WTC11 (cell line): Measurements from ENCODE around the gene LRIG3. TPM values are rescaled to one million over a fixed set of nuclear protein-coding genes. Genes with fewer than 3 reads are reported as not detected.

Experiments used
- ATAC-seq: fragments of 200-7000 bp; cut with Tn5 transposase; 2 replicates; pipeline ENCODE4 v1.10.0; 2021; ENCODE audit warnings: mild to moderate bottlenecking, moderate library complexity
- CTCF ChIA-PET: fragments of 300-600 bp; sonication (Branson Sonifier 250); formaldehyde crosslinking; loops from one replicate; lab custom pipeline; 2021; ENCODE audit warnings: antibody characterized with exemption; lab: Charles Lee
- POLR2A ChIA-PET: fragments of 350-600 bp; sonication (Branson Sonifier 250); formaldehyde crosslinking; loops from one replicate; lab custom pipeline; 2021; ENCODE audit warnings: antibody characterized with exemption; lab: Charles Lee
- DNase-seq: peaks from one replicate; pipeline ENCODE4 v3.0.0; 2021; ENCODE audit warnings: low spot score
- H3K27ac Mint-ChIP-seq: 2 replicates; pipeline ENCODE4 v1.8.0; 2021; ENCODE audit warnings: mixed read lengths
- H3K27me3 Mint-ChIP-seq: 2 replicates; pipeline ENCODE4 v1.8.0; 2021; ENCODE audit warnings: low read depth, mild to moderate bottlenecking, moderate library complexity, mixed read lengths
- H3K36me3 Mint-ChIP-seq: 2 replicates; pipeline ENCODE4 v1.8.0; 2021; ENCODE audit warnings: mixed read lengths
- H3K4me1 Mint-ChIP-seq: 2 replicates; pipeline ENCODE4 v1.8.0; 2022; ENCODE audit warnings: mixed read lengths
- H3K4me3 Mint-ChIP-seq: 2 replicates; pipeline ENCODE4 v1.8.0; 2021; ENCODE audit warnings: mild to moderate bottlenecking, moderate library complexity, mixed read lengths
- H3K9me3 Mint-ChIP-seq: 2 replicates; pipeline ENCODE4 v1.8.0; 2021; ENCODE audit warnings: mixed read lengths
- CREB1 ChIP-seq: sonication (generic); formaldehyde crosslinking; IDR thresholded peaks from 2 replicates; pipeline ENCODE4 v1.8.0; 2023; ENCODE audit warnings: mild to moderate bottlenecking, missing genetic modification reagents
- ESRRA ChIP-seq: sonication (generic); formaldehyde crosslinking; IDR thresholded peaks from 2 replicates; pipeline ENCODE4 v1.8.1; 2022; ENCODE audit warnings: mild to moderate bottlenecking, missing genetic modification reagents, borderline replicate concordance
- FOXJ3 ChIP-seq: sonication (generic); formaldehyde crosslinking; IDR thresholded peaks from 2 replicates; pipeline ENCODE4 v1.9.0; 2021; ENCODE audit warnings: missing genetic modification reagents, mild to moderate bottlenecking, borderline replicate concordance
- GRHL2 ChIP-seq: fragments of 250-450 bp; sonication (Bioruptor Pico); IDR thresholded peaks from 2 replicates; pipeline ENCODE4 v1.8.0; 2022; ENCODE audit warnings: mild to moderate bottlenecking, moderate library complexity; ENCODE audit not compliant: insufficient replicate concordance, severe bottlenecking
- GTF2I ChIP-seq: fragments of 250-450 bp; sonication (Bioruptor Pico); conservative IDR thresholded peaks from 2 replicates; pipeline ENCODE4 v1.4.0; 2021; ENCODE audit warnings: mild to moderate bottlenecking
- KAT7 ChIP-seq: sonication (generic); formaldehyde crosslinking; IDR thresholded peaks from 2 replicates; pipeline ENCODE4 v1.8.1; 2023; ENCODE audit warnings: missing genetic modification reagents, mild to moderate bottlenecking, borderline replicate concordance
- NFATC4 ChIP-seq: fragments of 250-450 bp; sonication (Bioruptor Pico); IDR thresholded peaks from 2 replicates; pipeline ENCODE4 v1.9.0; 2021; ENCODE audit warnings: mild to moderate bottlenecking
- NFE2L1 ChIP-seq: sonication (generic); formaldehyde crosslinking; IDR thresholded peaks from 2 replicates; pipeline ENCODE4 v1.8.1; 2023; ENCODE audit warnings: missing genetic modification reagents
- NFYB ChIP-seq: sonication (generic); formaldehyde crosslinking; conservative IDR thresholded peaks from 2 replicates; pipeline ENCODE4 v1.8.0; 2022; ENCODE audit warnings: low read depth, missing genetic modification reagents
- NR1H2 ChIP-seq: sonication (generic); formaldehyde crosslinking; IDR thresholded peaks from 2 replicates; pipeline ENCODE4 v1.9.0; 2021; ENCODE audit warnings: mild to moderate bottlenecking, moderate library complexity, missing genetic modification reagents
- RELA ChIP-seq: sonication (generic); formaldehyde crosslinking; IDR thresholded peaks from 2 replicates; pipeline ENCODE4 v1.8.1; 2022; ENCODE audit warnings: missing genetic modification reagents, mild to moderate bottlenecking, borderline replicate concordance
- TEAD4 ChIP-seq: sonication (generic); formaldehyde crosslinking; IDR thresholded peaks from 2 replicates; pipeline ENCODE4 v1.8.0; 2022; ENCODE audit warnings: mild to moderate bottlenecking, missing genetic modification reagents
- TP53 ChIP-seq: sonication (generic); formaldehyde crosslinking; IDR thresholded peaks from 2 replicates; pipeline ENCODE4 v1.8.1; 2023; ENCODE audit warnings: mild to moderate bottlenecking, missing genetic modification reagents
- ZNF263 ChIP-seq: sonication (generic); formaldehyde crosslinking; IDR thresholded peaks from 2 replicates; pipeline ENCODE4 v1.8.1; 2022; ENCODE audit warnings: low read depth, mild to moderate bottlenecking, moderate library complexity, missing genetic modification reagents
- ZNF671 ChIP-seq: fragments of 250-450 bp; sonication (Bioruptor Pico); IDR thresholded peaks from 2 replicates; pipeline ENCODE4 v1.8.0; 2021; ENCODE audit warnings: mild to moderate bottlenecking
- total RNA-seq: library from RNA; stranded (reverse); gene quantifications from 3 replicates; pipeline ENCODE4 v1.2.3, GENCODE V29; 2021
- TF ChIP-seq, protein P1 (sequence below): sonication (generic); formaldehyde crosslinking; IDR thresholded peaks from 2 replicates; pipeline ENCODE4 v1.8.0; 2022; ENCODE audit warnings: mild to moderate bottlenecking, missing genetic modification reagents
- TF ChIP-seq, protein P2 (sequence below): sonication (generic); formaldehyde crosslinking; IDR thresholded peaks from 2 replicates; pipeline ENCODE4 v1.8.1; 2023; ENCODE audit warnings: mild to moderate bottlenecking, missing genetic modification reagents, moderate library complexity
- TF ChIP-seq, protein P3 (sequence below): sonication (generic); formaldehyde crosslinking; IDR thresholded peaks from 2 replicates; pipeline ENCODE4 v1.8.0; 2023; ENCODE audit warnings: missing genetic modification reagents
- TF ChIP-seq, protein P4 (sequence below): sonication (generic); formaldehyde crosslinking; IDR thresholded peaks from 2 replicates; pipeline ENCODE4 v1.8.0; 2023; ENCODE audit warnings: missing genetic modification reagents, mild to moderate bottlenecking, borderline replicate concordance
- TF ChIP-seq, protein P5 (sequence below): sonication (generic); formaldehyde crosslinking; IDR thresholded peaks from 2 replicates; pipeline ENCODE4 v1.8.0; 2022; ENCODE audit warnings: missing genetic modification reagents
- TF ChIP-seq, protein P6 (sequence below): fragments of 250-450 bp; sonication (Bioruptor Pico); IDR thresholded peaks from 2 replicates; pipeline ENCODE4 v1.9.0; 2021; ENCODE audit warnings: mild to moderate bottlenecking
- TF ChIP-seq, protein P7 (sequence below): sonication (generic); formaldehyde crosslinking; IDR thresholded peaks from 2 replicates; pipeline ENCODE4 v1.8.0; 2022; ENCODE audit warnings: mild to moderate bottlenecking, missing genetic modification reagents
- TF ChIP-seq, protein P8 (sequence below): sonication (generic); formaldehyde crosslinking; IDR thresholded peaks from 2 replicates; pipeline ENCODE4 v1.8.1; 2022; ENCODE audit warnings: mild to moderate bottlenecking, missing genetic modification reagents, moderate library complexity, borderline replicate concordance

LRIG3 gene
- total RNA-seq, 1 experiment from 2014 or later = 13.0 TPM

DNA sequence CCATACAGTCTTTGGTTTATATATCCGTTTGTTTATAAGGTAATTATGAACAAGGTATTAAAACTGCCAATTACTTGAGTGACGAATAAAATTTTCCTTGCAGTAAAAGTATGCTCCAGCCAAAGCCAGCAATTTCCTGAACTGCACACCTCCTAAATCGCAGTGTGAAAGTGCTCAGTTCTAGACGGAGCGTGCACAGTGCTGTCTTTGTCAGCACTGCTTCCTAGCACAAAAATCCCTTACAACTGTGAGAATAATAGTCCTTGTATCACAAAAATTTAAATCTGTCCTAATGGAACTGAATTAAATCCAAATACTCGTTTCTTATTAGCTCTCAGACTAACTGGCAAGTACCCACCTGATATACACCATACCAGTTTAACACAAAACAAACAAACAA, 26.3 kb downstream of the LRIG3 start (continued):
- TF ChIP-seq, protein P1, sequence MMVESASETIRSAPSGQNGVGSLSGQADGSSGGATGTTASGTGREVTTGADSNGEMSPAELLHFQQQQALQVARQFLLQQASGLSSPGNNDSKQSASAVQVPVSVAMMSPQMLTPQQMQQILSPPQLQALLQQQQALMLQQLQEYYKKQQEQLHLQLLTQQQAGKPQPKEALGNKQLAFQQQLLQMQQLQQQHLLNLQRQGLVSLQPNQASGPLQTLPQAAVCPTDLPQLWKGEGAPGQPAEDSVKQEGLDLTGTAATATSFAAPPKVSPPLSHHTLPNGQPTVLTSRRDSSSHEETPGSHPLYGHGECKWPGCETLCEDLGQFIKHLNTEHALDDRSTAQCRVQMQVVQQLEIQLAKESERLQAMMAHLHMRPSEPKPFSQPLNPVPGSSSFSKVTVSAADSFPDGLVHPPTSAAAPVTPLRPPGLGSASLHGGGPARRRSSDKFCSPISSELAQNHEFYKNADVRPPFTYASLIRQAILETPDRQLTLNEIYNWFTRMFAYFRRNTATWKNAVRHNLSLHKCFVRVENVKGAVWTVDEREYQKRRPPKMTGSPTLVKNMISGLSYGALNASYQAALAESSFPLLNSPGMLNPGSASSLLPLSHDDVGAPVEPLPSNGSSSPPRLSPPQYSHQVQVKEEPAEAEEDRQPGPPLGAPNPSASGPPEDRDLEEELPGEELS = no peak
- TF ChIP-seq TEAD4 (no peak), NFATC4 (CRISPR knock-in tag) (no peak), ZNF671 (CRISPR knock-in tag) (no peak), ESRRA (CRISPR knock-in tag) (no peak), NFYB (no peak), CREB1 (no peak), NFE2L1 (no peak), GTF2I (CRISPR knock-in tag) (no peak), ZNF263 (CRISPR knock-in tag) (no peak)
- TF ChIP-seq, protein P2, sequence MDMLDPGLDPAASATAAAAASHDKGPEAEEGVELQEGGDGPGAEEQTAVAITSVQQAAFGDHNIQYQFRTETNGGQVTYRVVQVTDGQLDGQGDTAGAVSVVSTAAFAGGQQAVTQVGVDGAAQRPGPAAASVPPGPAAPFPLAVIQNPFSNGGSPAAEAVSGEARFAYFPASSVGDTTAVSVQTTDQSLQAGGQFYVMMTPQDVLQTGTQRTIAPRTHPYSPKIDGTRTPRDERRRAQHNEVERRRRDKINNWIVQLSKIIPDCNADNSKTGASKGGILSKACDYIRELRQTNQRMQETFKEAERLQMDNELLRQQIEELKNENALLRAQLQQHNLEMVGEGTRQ (CRISPR knock-in tag) = no peak
- TF ChIP-seq, all 79 proteins: peak for 0

DNA sequence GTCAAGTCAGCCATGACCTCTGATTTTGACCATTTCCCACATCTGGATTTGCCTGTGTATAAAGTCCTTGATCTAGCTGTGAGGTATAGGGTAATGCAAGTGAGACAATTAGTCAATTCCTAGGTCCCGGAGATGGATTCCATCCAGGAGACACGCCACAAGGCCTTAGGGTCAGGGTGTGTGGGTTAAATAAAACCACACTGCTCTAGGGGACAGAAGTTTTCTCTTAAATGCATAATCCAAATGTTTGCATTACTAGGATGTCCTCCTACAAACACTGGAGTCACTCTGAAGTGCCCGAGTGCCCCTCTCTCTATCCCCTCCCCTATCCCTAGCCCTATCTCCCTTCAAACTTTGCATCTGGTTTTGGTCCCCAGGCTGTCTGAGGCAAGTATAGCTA, 26.8 kb downstream of the LRIG3 start:
- H3K4me3 Mint-ChIP-seq = no peak overlapping the region
- H3K27me3 Mint-ChIP-seq = no peaks in the 10 kb centered on the region; the same call in 1 of the 2 replicates
- ChIA-PET POLR2A (no interaction called here), CTCF (no interaction called here)
- H3K27ac Mint-ChIP-seq = no peak overlapping the region
- DNase-seq (no peak), ATAC-seq (no peak)
- H3K9me3 Mint-ChIP-seq = no peaks in the 10 kb centered on the region
- peaks cover 9% of the 10 kb centered on the region; the same call in 1 of the 2 replicates for H3K36me3 Mint-ChIP-seq
- peaks cover 28% of the 10 kb centered on the region for H3K4me1 Mint-ChIP-seq
- TF ChIP-seq, protein P3, sequence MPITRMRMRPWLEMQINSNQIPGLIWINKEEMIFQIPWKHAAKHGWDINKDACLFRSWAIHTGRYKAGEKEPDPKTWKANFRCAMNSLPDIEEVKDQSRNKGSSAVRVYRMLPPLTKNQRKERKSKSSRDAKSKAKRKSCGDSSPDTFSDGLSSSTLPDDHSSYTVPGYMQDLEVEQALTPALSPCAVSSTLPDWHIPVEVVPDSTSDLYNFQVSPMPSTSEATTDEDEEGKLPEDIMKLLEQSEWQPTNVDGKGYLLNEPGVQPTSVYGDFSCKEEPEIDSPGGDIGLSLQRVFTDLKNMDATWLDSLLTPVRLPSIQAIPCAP = no peak
- TF ChIP-seq, protein P4, sequence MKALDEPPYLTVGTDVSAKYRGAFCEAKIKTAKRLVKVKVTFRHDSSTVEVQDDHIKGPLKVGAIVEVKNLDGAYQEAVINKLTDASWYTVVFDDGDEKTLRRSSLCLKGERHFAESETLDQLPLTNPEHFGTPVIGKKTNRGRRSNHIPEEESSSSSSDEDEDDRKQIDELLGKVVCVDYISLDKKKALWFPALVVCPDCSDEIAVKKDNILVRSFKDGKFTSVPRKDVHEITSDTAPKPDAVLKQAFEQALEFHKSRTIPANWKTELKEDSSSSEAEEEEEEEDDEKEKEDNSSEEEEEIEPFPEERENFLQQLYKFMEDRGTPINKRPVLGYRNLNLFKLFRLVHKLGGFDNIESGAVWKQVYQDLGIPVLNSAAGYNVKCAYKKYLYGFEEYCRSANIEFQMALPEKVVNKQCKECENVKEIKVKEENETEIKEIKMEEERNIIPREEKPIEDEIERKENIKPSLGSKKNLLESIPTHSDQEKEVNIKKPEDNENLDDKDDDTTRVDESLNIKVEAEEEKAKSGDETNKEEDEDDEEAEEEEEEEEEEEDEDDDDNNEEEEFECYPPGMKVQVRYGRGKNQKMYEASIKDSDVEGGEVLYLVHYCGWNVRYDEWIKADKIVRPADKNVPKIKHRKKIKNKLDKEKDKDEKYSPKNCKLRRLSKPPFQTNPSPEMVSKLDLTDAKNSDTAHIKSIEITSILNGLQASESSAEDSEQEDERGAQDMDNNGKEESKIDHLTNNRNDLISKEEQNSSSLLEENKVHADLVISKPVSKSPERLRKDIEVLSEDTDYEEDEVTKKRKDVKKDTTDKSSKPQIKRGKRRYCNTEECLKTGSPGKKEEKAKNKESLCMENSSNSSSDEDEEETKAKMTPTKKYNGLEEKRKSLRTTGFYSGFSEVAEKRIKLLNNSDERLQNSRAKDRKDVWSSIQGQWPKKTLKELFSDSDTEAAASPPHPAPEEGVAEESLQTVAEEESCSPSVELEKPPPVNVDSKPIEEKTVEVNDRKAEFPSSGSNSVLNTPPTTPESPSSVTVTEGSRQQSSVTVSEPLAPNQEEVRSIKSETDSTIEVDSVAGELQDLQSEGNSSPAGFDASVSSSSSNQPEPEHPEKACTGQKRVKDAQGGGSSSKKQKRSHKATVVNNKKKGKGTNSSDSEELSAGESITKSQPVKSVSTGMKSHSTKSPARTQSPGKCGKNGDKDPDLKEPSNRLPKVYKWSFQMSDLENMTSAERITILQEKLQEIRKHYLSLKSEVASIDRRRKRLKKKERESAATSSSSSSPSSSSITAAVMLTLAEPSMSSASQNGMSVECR (CRISPR knock-in tag) = no peak
- TF ChIP-seq FOXJ3 (CRISPR knock-in tag) = no peak
- TF ChIP-seq, protein P5, sequence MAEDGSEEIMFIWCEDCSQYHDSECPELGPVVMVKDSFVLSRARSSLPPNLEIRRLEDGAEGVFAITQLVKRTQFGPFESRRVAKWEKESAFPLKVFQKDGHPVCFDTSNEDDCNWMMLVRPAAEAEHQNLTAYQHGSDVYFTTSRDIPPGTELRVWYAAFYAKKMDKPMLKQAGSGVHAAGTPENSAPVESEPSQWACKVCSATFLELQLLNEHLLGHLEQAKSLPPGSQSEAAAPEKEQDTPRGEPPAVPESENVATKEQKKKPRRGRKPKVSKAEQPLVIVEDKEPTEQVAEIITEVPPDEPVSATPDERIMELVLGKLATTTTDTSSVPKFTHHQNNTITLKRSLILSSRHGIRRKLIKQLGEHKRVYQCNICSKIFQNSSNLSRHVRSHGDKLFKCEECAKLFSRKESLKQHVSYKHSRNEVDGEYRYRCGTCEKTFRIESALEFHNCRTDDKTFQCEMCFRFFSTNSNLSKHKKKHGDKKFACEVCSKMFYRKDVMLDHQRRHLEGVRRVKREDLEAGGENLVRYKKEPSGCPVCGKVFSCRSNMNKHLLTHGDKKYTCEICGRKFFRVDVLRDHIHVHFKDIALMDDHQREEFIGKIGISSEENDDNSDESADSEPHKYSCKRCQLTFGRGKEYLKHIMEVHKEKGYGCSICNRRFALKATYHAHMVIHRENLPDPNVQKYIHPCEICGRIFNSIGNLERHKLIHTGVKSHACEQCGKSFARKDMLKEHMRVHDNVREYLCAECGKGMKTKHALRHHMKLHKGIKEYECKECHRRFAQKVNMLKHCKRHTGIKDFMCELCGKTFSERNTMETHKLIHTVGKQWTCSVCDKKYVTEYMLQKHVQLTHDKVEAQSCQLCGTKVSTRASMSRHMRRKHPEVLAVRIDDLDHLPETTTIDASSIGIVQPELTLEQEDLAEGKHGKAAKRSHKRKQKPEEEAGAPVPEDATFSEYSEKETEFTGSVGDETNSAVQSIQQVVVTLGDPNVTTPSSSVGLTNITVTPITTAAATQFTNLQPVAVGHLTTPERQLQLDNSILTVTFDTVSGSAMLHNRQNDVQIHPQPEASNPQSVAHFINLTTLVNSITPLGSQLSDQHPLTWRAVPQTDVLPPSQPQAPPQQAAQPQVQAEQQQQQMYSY = no peak
- TF ChIP-seq KAT7 = no peak
- TF ChIP-seq NR1H2 (CRISPR knock-in tag) = no peak
- TF ChIP-seq, protein P6, sequence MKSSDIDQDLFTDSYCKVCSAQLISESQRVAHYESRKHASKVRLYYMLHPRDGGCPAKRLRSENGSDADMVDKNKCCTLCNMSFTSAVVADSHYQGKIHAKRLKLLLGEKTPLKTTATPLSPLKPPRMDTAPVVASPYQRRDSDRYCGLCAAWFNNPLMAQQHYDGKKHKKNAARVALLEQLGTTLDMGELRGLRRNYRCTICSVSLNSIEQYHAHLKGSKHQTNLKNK (CRISPR knock-in tag) = no peak
- no peak for TF ChIP-seq GRHL2 (CRISPR knock-in tag)
- no peak for TF ChIP-seq TP53
- no peak for TF ChIP-seq RELA
- TF ChIP-seq, protein P7, sequence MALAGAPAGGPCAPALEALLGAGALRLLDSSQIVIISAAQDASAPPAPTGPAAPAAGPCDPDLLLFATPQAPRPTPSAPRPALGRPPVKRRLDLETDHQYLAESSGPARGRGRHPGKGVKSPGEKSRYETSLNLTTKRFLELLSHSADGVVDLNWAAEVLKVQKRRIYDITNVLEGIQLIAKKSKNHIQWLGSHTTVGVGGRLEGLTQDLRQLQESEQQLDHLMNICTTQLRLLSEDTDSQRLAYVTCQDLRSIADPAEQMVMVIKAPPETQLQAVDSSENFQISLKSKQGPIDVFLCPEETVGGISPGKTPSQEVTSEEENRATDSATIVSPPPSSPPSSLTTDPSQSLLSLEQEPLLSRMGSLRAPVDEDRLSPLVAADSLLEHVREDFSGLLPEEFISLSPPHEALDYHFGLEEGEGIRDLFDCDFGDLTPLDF = no peak
- TF ChIP-seq, protein P8, sequence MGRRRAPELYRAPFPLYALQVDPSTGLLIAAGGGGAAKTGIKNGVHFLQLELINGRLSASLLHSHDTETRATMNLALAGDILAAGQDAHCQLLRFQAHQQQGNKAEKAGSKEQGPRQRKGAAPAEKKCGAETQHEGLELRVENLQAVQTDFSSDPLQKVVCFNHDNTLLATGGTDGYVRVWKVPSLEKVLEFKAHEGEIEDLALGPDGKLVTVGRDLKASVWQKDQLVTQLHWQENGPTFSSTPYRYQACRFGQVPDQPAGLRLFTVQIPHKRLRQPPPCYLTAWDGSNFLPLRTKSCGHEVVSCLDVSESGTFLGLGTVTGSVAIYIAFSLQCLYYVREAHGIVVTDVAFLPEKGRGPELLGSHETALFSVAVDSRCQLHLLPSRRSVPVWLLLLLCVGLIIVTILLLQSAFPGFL = no peak
